Natural killer cell (primary cell): ENCODE measurements around the gene GAGE12J. TPM values are rescaled to one million over a fixed set of nuclear protein-coding genes. Genes with fewer than 3 reads are reported as not detected.
"Not testable (repeated sequence)": the region's sequence is repeated elsewhere in the genome, so short reads cannot be mapped to it uniquely, and the experiment has no call there.

Source experiments
- ATAC-seq, 3 donors: fragments of 150-1000 bp in 2 of 3; fragments of 200-7000 bp in 1 of 3; cut with Tn5 transposase; 1 replicate in 1 of 3; 2 replicates in 2 of 3; pipeline ENCODE4 v1.10.0; 2021; ENCODE audit warnings: mild to moderate bottlenecking in 2 of 3, moderate library complexity in 2 of 3
- DNase-seq, 2 donors: peaks; one replicate each; pipeline versions ENCODE4 v3.0.0 to v3.0.0-alpha.2; 2013 to 2021; ENCODE audit warnings: mixed read lengths in 1 of 2
- H3K27ac ChIP-seq: one replicate; pipeline ENCODE4 v1.5.1; 2013; ENCODE audit warnings: mild to moderate bottlenecking, low read length
- H3K27me3 ChIP-seq: one replicate; pipeline ENCODE4 v1.6.1; 2013; ENCODE audit warnings: low read length; ENCODE audit not compliant: control insufficient read depth, insufficient read depth
- H3K36me3 ChIP-seq: one replicate; pipeline ENCODE4 v1.6.1; 2013; ENCODE audit warnings: low read length; ENCODE audit not compliant: control insufficient read depth, insufficient read depth
- H3K4me1 ChIP-seq: one replicate; pipeline ENCODE4 v1.6.1; 2013; ENCODE audit warnings: low read length; ENCODE audit not compliant: control insufficient read depth, insufficient read depth
- H3K4me3 ChIP-seq: one replicate; pipeline ENCODE4 v1.5.1; 2013; ENCODE audit warnings: low read length
- H3K9me3 ChIP-seq: one replicate; pipeline ENCODE4 v1.6.1; 2013; ENCODE audit warnings: low read length; ENCODE audit not compliant: control insufficient read depth, insufficient read depth
- H3K27ac Mint-ChIP-seq, 2 donors: one replicate each; pipeline ENCODE4 v1.8.0; 2022; ENCODE audit warnings: mild to moderate bottlenecking in 2 of 2, mixed read lengths in 2 of 2, moderate library complexity in 1 of 2
- H3K27me3 Mint-ChIP-seq, 2 donors: one replicate each; pipeline ENCODE4 v1.8.0; 2022; ENCODE audit warnings: low read depth in 2 of 2, mixed read lengths in 2 of 2
- H3K36me3 Mint-ChIP-seq: one replicate; pipeline ENCODE4 v1.8.0; 2022; ENCODE audit warnings: mixed read lengths
- H3K4me1 Mint-ChIP-seq, 2 donors: one replicate each; pipeline ENCODE4 v1.8.0; 2022; ENCODE audit warnings: mixed read lengths in 2 of 2
- H3K4me3 Mint-ChIP-seq: one replicate; pipeline ENCODE4 v1.8.0; 2022; ENCODE audit warnings: mild to moderate bottlenecking, moderate library complexity, mixed read lengths
- H3K9me3 Mint-ChIP-seq, 2 donors: one replicate each; pipeline ENCODE4 v1.8.0; 2022; ENCODE audit warnings: mixed read lengths in 2 of 2
- WGBS: methylation state at CpG from one replicate; pipeline ENCODE4 v1.1.7; 2013; ENCODE audit warnings: missing lambda C conversion rate; ENCODE audit not compliant: insufficient coverage; 5-methylcytosine and 5-hydroxymethylcytosine counted together
- intact Hi-C: fragments of 100-400 bp; cut with micrococcal nuclease; formaldehyde crosslinking; loops from one replicate; pipeline ENCODE4 v1.14.2; 2022
- total RNA-seq, 4 donors: library from RNA; stranded (reverse); fragments of 120-200 nt in 1 of 4; gene quantifications; one replicate each; pipeline versions ENCODE4 v1.2.3 to v1.2.4, GENCODE V29; 2013 to 2022
- TF ChIP-seq, protein P1 (sequence below): fragments of 200-600 bp; IDR thresholded peaks from one replicate; pipeline ENCODE4 v1.8.0; 2022; ENCODE audit warnings: antibody characterized with exemption

GAGE12J gene
- total RNA-seq, 3 donors from 2014 or later (not counting 1 experiment from before 2014, with no cell fraction given) = not detected

- no peaks in the 10 kb centered on the region for H3K9me3 Mint-ChIP-seq
Measured at GRCh38 chrX:49312176-49312575, 9.7 kb upstream of the GAGE12J start.

GRCh38 chrX:49316085-49316484 lies 5.8 kb upstream of the GAGE12J start:
- no peaks in the 10 kb centered on the region for H3K27me3 Mint-ChIP-seq
- ATAC-seq (no peak), DNase-seq (no peak)
- TF ChIP-seq, protein P1, sequence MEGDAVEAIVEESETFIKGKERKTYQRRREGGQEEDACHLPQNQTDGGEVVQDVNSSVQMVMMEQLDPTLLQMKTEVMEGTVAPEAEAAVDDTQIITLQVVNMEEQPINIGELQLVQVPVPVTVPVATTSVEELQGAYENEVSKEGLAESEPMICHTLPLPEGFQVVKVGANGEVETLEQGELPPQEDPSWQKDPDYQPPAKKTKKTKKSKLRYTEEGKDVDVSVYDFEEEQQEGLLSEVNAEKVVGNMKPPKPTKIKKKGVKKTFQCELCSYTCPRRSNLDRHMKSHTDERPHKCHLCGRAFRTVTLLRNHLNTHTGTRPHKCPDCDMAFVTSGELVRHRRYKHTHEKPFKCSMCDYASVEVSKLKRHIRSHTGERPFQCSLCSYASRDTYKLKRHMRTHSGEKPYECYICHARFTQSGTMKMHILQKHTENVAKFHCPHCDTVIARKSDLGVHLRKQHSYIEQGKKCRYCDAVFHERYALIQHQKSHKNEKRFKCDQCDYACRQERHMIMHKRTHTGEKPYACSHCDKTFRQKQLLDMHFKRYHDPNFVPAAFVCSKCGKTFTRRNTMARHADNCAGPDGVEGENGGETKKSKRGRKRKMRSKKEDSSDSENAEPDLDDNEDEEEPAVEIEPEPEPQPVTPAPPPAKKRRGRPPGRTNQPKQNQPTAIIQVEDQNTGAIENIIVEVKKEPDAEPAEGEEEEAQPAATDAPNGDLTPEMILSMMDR = no peak
- H3K27me3 ChIP-seq = no peaks in the 10 kb centered on the region
- WGBS = 74% methylated on average over 3 of the region's 4 CpGs
- H3K9me3 Mint-ChIP-seq = no peaks in the 10 kb centered on the region
- H3K36me3 ChIP-seq = no peaks in the 10 kb centered on the region
- H3K27ac Mint-ChIP-seq = no peak overlapping the region
- no peak overlapping the region for H3K4me3 ChIP-seq
- H3K4me3 Mint-ChIP-seq = no peak overlapping the region
- intact Hi-C loops = no loop called here
- H3K36me3 Mint-ChIP-seq = no peaks in the 10 kb centered on the region
- H3K27ac ChIP-seq = no peak overlapping the region
- no peaks in the 10 kb centered on the region for H3K9me3 ChIP-seq
- peaks cover 1% of the 10 kb centered on the region for H3K4me1 ChIP-seq
- H3K4me1 Mint-ChIP-seq = no peaks in the 10 kb centered on the region

More at GRCh38 chrX:49312176-49312575, 9.7 kb upstream of the GAGE12J start:
- Histone ChIP-seq H3K27ac (no peak overlapping the region), H3K4me3 (no peak overlapping the region), H3K36me3 (no peaks in the 10 kb centered on the region), H3K9me3 (no peaks in the 10 kb centered on the region), H3K27me3 (no peaks in the 10 kb centered on the region), H3K4me1 (peaks cover 30% of the 10 kb centered on the region)
- 80% methylated on average over 2 of the region's 2 CpGs for WGBS
- intact Hi-C loops = no loop called here
- ATAC-seq (no peak), DNase-seq (no peak)
- Mint-ChIP-seq H3K27ac (no peak overlapping the region), H3K27me3 (peaks cover 0 to 17% of the 10 kb centered on the region in 2 donors), H3K4me3 (no peak overlapping the region), H3K36me3 (no peaks in the 10 kb centered on the region), H3K4me1 (peaks cover 23 to 24% of the 10 kb centered on the region in 2 donors)
- TF ChIP-seq, protein P1 = no peak

DNA sequence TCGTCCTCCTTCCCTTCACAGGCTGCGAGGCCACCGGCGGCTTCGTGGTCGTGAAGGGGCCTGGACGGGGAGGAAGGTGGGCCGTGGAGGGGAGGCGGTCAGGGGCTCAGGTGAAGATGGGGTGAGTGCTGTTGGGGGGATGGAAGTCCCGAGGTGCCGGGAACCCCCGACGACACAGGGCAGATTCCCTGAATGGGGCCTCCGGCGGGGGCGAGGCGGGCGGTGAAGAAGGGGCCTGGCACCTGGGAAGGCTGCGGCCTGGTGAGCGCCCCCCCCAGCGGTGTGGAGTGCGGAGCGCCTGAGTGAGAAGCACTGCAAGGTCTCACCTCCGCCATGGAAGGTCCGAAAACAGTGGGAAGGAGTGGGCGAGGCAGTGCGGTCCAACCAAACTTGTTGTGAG lies 429 bp downstream of the GAGE12J start:
- H3K36me3 ChIP-seq, intact Hi-C loops, H3K4me3 ChIP-seq, H3K27ac Mint-ChIP-seq, H3K27me3 ChIP-seq, H3K4me1 Mint-ChIP-seq, H3K36me3 Mint-ChIP-seq, DNase-seq, H3K4me1 ChIP-seq, ATAC-seq, H3K4me3 Mint-ChIP-seq, H3K9me3 Mint-ChIP-seq, H3K27ac ChIP-seq, H3K27me3 Mint-ChIP-seq, H3K9me3 ChIP-seq: not testable (repeated sequence)
- no CpG with 5 or more reads among the region's 27 CpGs for WGBS

DNA sequence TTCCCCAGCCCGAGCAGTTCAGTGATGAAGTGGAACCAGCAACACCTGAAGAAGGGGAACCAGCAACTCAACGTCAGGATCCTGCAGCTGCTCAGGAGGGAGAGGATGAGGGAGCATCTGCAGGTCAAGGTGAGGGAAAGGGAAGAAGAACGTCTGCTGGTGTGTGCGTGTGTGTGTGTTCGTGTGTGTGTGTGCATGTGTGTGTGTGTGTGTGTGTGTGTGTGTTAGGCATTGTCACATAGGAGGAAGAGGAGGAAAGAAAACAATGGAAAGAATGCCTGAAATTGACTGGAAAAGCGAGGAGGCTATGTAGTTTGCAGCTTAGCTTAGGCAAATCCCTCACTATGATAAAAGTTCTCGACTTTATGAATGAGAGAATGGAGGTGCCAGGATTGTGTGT lies 1.9 kb downstream of the GAGE12J start:
- H3K27ac Mint-ChIP-seq, H3K27me3 ChIP-seq, H3K36me3 Mint-ChIP-seq, H3K4me1 ChIP-seq, H3K9me3 ChIP-seq, ATAC-seq, H3K4me1 Mint-ChIP-seq, H3K4me3 Mint-ChIP-seq, intact Hi-C loops, H3K27me3 Mint-ChIP-seq, H3K9me3 Mint-ChIP-seq, H3K4me3 ChIP-seq, H3K36me3 ChIP-seq, H3K27ac ChIP-seq, DNase-seq: not testable (repeated sequence)
- no CpG with 5 or more reads among the region's 7 CpGs for WGBS

DNA sequence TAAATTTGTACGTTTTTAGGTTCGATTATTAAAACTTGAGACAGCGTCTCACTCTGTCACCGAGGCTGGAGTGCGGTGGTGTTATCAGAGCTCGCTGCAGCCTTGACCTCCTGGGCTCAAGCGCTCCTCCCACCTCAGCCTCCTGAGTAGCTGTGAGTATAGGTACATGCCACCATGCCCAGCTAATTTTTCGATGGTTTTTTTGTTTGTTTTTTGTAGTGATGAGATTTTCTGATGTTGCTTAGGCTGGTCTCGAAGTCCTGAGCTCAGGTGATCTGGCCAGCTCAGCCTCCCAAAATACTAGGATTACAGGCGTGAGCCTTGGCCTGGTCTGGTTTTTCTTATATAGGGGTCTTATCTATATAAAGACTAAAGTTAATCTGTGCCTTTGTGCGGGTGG lies 8.6 kb downstream of the GAGE12J start:
- H3K4me3 Mint-ChIP-seq, H3K9me3 Mint-ChIP-seq, H3K9me3 ChIP-seq, H3K4me1 Mint-ChIP-seq, H3K27ac Mint-ChIP-seq, intact Hi-C loops, H3K27me3 Mint-ChIP-seq, H3K4me1 ChIP-seq, ATAC-seq, H3K27me3 ChIP-seq, H3K4me3 ChIP-seq, H3K36me3 ChIP-seq, DNase-seq, H3K27ac ChIP-seq, H3K36me3 Mint-ChIP-seq: not testable (repeated sequence)
- no CpG with 5 or more reads among the region's 11 CpGs for WGBS

GRCh38 chrX:49331282-49331681 lies 9.4 kb downstream of the GAGE12J start, which contains the start of gene GAGE13:
Gene GAGE13, plus strand, starts transcription at chrX:49331582. Its CDS starts 1,156 bp downstream, at chrX:49332738.
- H3K4me3 ChIP-seq, H3K4me1 Mint-ChIP-seq, H3K36me3 ChIP-seq, H3K36me3 Mint-ChIP-seq, H3K27ac ChIP-seq, H3K4me1 ChIP-seq, H3K9me3 ChIP-seq, H3K27me3 Mint-ChIP-seq, ATAC-seq, H3K27me3 ChIP-seq, DNase-seq, H3K9me3 Mint-ChIP-seq, intact Hi-C loops, H3K4me3 Mint-ChIP-seq, H3K27ac Mint-ChIP-seq: not testable (repeated sequence)
- no CpG with 5 or more reads among the region's 16 CpGs for WGBS

- intact Hi-C loops, H3K4me3 Mint-ChIP-seq, ATAC-seq, H3K27me3 Mint-ChIP-seq, H3K36me3 ChIP-seq, H3K27ac Mint-ChIP-seq, H3K4me1 Mint-ChIP-seq, H3K4me3 ChIP-seq, H3K9me3 ChIP-seq, H3K4me1 ChIP-seq, H3K36me3 Mint-ChIP-seq, H3K9me3 Mint-ChIP-seq, H3K27ac ChIP-seq, DNase-seq, H3K27me3 ChIP-seq: not testable (repeated sequence)
- no CpG with 5 or more reads among the region's 26 CpGs for WGBS
Measured at GRCh38 chrX:49331841-49332240, 10.0 kb downstream of the GAGE12J start.
